Bronchus fibroblast of lung (primary cell): ENCODE data around the gene ZNF697. TPM values are rescaled to one million over a fixed set of nuclear protein-coding genes. Genes with fewer than 3 reads are reported as not detected.

Experiments used
- total RNA-seq: library from RNA; depleted of rRNA; stranded (reverse); fragments of >200 nt; gene quantifications from 2 replicates; pipeline ENCODE4 v1.2.3, GENCODE V29; 2015

The ZNF697 gene
- 3.7 and 4.9 TPM in 2 replicates for total RNA-seq

DNA sequence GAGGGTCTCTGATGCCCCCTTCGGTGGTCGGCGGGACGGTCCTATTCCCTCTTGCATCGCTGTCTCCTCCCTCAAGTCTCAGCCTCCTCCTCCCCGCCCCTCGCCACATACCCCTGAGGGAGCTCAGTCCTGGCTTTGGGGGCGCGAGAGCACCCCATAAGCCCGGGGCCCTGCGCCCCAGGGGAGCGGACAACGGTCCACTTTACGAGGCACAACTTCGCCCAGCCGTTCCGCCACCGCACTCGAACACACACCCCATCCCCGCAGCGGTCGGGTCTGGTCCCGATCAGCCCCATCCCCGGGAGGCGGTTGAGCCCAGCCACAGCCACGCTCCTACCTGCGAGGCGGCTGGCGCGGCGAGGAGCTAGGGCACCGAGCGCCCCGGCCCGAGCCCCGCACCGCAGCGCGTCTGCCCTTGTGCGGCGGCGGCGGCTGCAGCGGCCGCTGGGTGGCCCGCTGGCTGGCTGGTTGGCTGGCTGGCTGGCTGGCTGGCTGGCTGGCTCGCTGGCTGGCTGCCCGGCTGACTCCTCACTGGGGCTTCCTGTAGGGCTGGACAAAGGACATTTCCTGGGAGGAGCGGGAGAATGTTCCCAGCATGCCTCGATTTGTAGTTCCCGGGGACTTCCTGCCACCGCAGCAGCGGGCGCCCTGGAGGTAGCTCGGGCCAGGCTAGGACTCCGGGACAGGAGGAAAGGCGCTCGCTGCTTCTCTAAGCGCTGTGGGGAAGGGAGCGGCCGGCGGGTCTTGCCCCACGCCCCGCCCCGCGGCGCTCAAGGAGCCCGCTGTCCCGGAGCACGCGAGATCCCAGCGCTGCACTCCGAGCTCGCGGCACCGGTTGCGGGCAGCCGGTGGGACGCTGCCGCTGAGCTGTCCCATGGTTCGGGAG lies at the start of gene ZNF697:
Gene ZNF697, minus strand, starts transcription at position 533 of the 886 bp plus-strand sequence. CDS start 22,166 bp downstream, outside the sequence.

Other genes starting within 250 kb of the ZNF697 start
- gene HSD3B2, start 233.1 kb downstream of the ZNF697 start, total RNA-seq: not detected in 2 replicates
- gene HSD3B1, start 141.1 kb downstream of the ZNF697 start, total RNA-seq: not detected in 2 replicates
- 368 and 382 TPM in 2 replicates for gene PHGDH, start 63.7 kb upstream of the ZNF697 start, total RNA-seq
- not detected in 2 replicates for gene HMGCS2, start 120.6 kb upstream of the ZNF697 start, total RNA-seq
- not detected in 2 replicates for gene REG4, start 163.2 kb upstream of the ZNF697 start, total RNA-seq
- not detected in 2 replicates for gene ADAM30, start 248.2 kb upstream of the ZNF697 start, total RNA-seq